NCI-H1417 treated with DMSO at 0.1 percent for 48 hours (cell line): ENCODE data around the gene MIF4GD.

ENCODE experiments used
- DNase-seq: peaks from one replicate; lab custom pipeline; 2025; lab: John Stamatoyannopoulos, UW

Gene MIF4GD

GRCh38 chr17:75232786-75233185 is 38.2 kb downstream of the MIF4GD start:
- DNase-seq: no peak

GRCh38 chr17:75231741-75232464 is 39.1 kb downstream of the MIF4GD start:
- no peak for DNase-seq

GRCh38 chr17:75231071-75231470 is 40.0 kb downstream of the MIF4GD start:
- DNase-seq: no peak

GRCh38 chr17:75228847-75229246 is 42.2 kb downstream of the MIF4GD start:
- no peak for DNase-seq

GRCh38 chr17:75228305-75228704 is 42.7 kb downstream of the MIF4GD start:
- DNase-seq: no peak

- no peak for DNase-seq
Measured at GRCh38 chr17:75227729-75228128, 43.3 kb downstream of the MIF4GD start.

- DNase-seq: no peak
Measured at GRCh38 chr17:75225016-75225415, 46.0 kb downstream of the MIF4GD start.

- DNase-seq: no peak
Measured at GRCh38 chr17:75219815-75220214, 51.2 kb downstream of the MIF4GD start.

GRCh38 chr17:75218131-75218530 is 52.9 kb downstream of the MIF4GD start:
- DNase-seq: no peak
